Measurements from ENCODE around the gene STXBP2. TPM values are rescaled to one million over a fixed set of nuclear protein-coding genes. Genes with fewer than 3 reads are reported as not detected.

Gene STXBP2
- total and polyA plus RNA-seq, 4 donors: 11.4 to 35.4 (median 28.8) TPM

DNA sequence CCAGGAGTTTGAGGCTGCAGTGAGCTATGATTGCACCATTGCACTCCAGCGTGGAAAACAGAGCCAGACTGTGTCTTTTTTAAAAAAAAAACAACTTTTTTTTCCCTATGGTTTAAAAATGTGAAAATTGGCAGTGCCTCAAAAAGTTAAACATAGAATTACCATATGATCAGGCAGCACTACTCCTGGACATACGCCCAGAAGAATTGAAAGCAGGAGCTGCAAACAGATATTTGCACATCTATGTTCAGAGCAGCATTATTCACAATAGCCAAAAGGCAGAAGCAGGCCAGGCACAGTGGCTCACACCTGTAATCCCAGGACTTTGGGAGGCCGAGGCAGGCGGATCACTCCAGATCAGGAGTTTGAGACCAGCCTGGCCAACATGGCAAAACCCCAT lies 28.2 kb downstream of the STXBP2 start:
- Histone ChIP-seq H3K4me1 (ENCODE audit: control insufficient read depth in 1 of 2, insufficient read depth in 2 of 2, low read length in 2 of 2) (no peaks in the 10 kb centered on the region), H3K36me3 (ENCODE audit: control insufficient read depth in 1 of 2, insufficient read depth in 2 of 2, low read length in 1 of 2) (no peaks in the 10 kb centered on the region), H3K27ac (ENCODE audit: low read depth in 1 of 2, low read length in 2 of 2) (no peak overlapping the region), H3K4me3 (ENCODE audit: low read length in 2 of 2) (no peak overlapping the region), H3K9me3 (ENCODE audit: control insufficient read depth, low read length) (no peaks in the 10 kb centered on the region), H3K27me3 (ENCODE audit: control insufficient read depth in 1 of 2, insufficient read depth in 2 of 2, low read length in 1 of 2) (no peaks in the 10 kb centered on the region)
- 29 to 34% methylated on average over 4 of the region's 4 CpGs for WGBS, 2 donors
- intact Hi-C loops (cut with DNase I): no loop called here
- no peak for ATAC-seq (ENCODE audit: low FRiP score)
- no peak for DNase-seq

DNA sequence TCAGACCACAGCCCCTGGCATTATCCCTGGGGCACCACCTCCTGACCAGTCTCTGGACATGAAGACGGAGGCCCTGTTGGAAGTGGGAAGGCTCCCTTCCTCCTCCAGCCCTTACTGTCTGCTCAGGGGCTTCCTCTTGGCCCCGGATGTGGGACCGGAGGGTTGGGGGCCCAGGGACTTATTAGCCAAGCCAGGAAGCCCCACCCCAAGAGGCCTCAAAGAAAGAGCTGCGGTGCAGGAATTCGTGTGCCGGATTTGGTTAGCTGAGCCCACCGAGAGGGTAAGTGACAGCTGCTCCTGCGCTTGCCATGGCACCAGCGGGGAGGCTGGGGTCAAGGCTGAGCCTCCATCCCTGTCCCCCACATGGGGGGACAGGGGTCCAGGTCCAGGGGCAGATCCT lies 31.9 kb downstream of the STXBP2 start, which contains the start of gene RETN:
RETN (plus strand) TSS at position 208 of the 400 bp plus-strand sequence. CDS start 278 bp downstream, outside the sequence.
- no peaks in the 10 kb centered on the region for H3K36me3 ChIP-seq (ENCODE audit: control insufficient read depth in 1 of 2, insufficient read depth in 2 of 2, low read length in 1 of 2)
- DNase-seq (no peak), ATAC-seq (ENCODE audit: low FRiP score) (no peak)
- WGBS, 2 donors: 70 to 77% methylated on average over 9 of the region's 9 CpGs
- intact Hi-C loops (cut with DNase I): no loop called here
- H3K27me3 ChIP-seq (ENCODE audit: control insufficient read depth in 1 of 2, insufficient read depth in 2 of 2, low read length in 1 of 2): no peaks in the 10 kb centered on the region
- no peaks in the 10 kb centered on the region for H3K4me1 ChIP-seq (ENCODE audit: control insufficient read depth in 1 of 2, insufficient read depth in 2 of 2, low read length in 2 of 2)
- no peak within 1 kb of the TSS for H3K4me3 ChIP-seq (ENCODE audit: low read length in 2 of 2)
- no peaks in the 10 kb centered on the region for H3K9me3 ChIP-seq (ENCODE audit: control insufficient read depth, low read length)
- no peak within 1 kb of the TSS for H3K27ac ChIP-seq (ENCODE audit: low read depth in 1 of 2, low read length in 2 of 2)

DNA sequence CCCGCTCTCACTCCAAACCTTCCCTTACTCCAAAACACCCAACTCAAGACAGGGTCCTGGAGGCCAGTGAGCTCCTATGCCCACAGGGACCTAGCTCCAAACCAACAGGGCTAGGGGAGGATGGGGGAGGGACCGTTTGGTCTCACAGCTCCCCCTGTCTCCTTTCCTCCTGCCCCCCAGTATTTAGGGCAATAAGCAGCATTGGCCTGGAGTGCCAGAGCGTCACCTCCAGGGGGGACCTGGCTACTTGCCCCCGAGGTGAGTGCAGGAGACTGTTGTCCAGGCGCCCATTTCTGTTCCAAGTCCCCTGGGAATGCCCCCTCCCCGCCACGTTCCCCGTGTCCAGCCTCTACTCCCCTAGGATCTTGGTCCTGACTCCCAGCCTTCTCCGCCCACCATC lies 32.7 kb downstream of the STXBP2 start:
- 21 to 24% methylated on average over 9 of the region's 9 CpGs for WGBS, 2 donors
- no peak for DNase-seq
- H3K4me1 ChIP-seq (ENCODE audit: control insufficient read depth in 1 of 2, insufficient read depth in 2 of 2, low read length in 2 of 2): no peaks in the 10 kb centered on the region
- H3K36me3 ChIP-seq (ENCODE audit: control insufficient read depth in 1 of 2, insufficient read depth in 2 of 2, low read length in 1 of 2): no peaks in the 10 kb centered on the region
- no peak overlapping the region for H3K27ac ChIP-seq (ENCODE audit: low read depth in 1 of 2, low read length in 2 of 2)
- H3K27me3 ChIP-seq (ENCODE audit: control insufficient read depth in 1 of 2, insufficient read depth in 2 of 2, low read length in 1 of 2): no peaks in the 10 kb centered on the region
- no peaks in the 10 kb centered on the region for H3K9me3 ChIP-seq (ENCODE audit: control insufficient read depth, low read length)
- intact Hi-C loops (cut with DNase I): no loop called here
- H3K4me3 ChIP-seq (ENCODE audit: low read length in 2 of 2): no peak overlapping the region
- ATAC-seq (ENCODE audit: low FRiP score): no peak

DNA sequence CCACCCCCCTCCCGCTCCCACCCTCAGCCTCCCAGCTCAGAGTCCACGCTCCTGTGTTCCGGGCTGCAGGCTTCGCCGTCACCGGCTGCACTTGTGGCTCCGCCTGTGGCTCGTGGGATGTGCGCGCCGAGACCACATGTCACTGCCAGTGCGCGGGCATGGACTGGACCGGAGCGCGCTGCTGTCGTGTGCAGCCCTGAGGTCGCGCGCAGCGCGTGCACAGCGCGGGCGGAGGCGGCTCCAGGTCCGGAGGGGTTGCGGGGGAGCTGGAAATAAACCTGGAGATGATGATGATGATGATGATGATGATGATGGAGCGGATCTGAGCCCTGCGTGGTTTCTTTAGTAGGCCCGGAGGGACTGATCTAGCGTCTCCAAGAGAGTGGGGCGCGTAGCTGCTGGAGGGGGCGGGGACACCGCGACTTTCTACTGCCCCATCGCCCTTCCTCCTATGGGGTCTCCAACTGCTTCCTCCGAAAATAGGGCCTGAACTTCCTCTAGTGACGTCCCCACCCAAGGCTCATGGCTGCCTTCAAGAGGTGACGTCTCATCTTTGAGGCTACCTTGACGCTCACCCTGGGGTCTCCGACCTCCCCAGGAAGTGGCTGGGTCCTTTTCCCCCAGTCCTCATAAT lies 33.4 kb downstream of the STXBP2 start:
- intact Hi-C loops (cut with DNase I): no loop called here
- H3K27ac ChIP-seq (ENCODE audit: low read depth in 1 of 2, low read length in 2 of 2): no peak overlapping the region

DNA sequence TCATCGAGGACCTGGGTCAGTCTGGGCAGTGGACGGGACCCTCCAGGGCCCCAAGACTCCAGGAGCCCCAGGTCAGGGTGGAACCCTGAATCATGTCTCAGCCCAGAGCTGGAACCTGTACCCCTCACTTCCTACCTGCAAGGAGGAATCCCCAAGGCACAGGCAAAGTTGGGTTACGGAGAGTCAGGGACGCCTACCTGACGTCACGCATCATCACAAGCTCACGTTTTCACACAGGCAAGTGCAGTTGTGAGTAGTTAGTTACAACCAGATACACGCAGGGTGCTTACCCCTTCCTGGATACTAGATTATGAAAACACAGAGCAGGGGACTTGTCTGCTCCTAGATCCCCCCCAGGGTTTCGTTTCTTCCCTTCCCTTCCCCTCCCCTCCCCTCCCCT lies 33.9 kb downstream of the STXBP2 start:
- no peaks in the 10 kb centered on the region for H3K27me3 ChIP-seq (ENCODE audit: control insufficient read depth in 1 of 2, insufficient read depth in 2 of 2, low read length in 1 of 2)
- H3K27ac ChIP-seq (ENCODE audit: low read depth in 1 of 2, low read length in 2 of 2): no peak overlapping the region
- ATAC-seq (ENCODE audit: low FRiP score): no peak
- H3K9me3 ChIP-seq (ENCODE audit: control insufficient read depth, low read length): no peaks in the 10 kb centered on the region
- no peaks in the 10 kb centered on the region for H3K4me1 ChIP-seq (ENCODE audit: control insufficient read depth in 1 of 2, insufficient read depth in 2 of 2, low read length in 2 of 2)
- DNase-seq: no peak
- no peak overlapping the region for H3K4me3 ChIP-seq (ENCODE audit: low read length in 2 of 2)
- WGBS, 2 donors: 25 to 29% methylated on average over 9 of the region's 9 CpGs
- intact Hi-C loops (cut with DNase I): no loop called here
- no peaks in the 10 kb centered on the region for H3K36me3 ChIP-seq (ENCODE audit: control insufficient read depth in 1 of 2, insufficient read depth in 2 of 2, low read length in 1 of 2)

More for the DNA sequence above, 33.4 kb downstream of the STXBP2 start:
- Histone ChIP-seq H3K4me1 (ENCODE audit: control insufficient read depth in 1 of 2, insufficient read depth in 2 of 2, low read length in 2 of 2) (no peaks in the 10 kb centered on the region), H3K9me3 (ENCODE audit: control insufficient read depth, low read length) (no peaks in the 10 kb centered on the region), H3K4me3 (ENCODE audit: low read length in 2 of 2) (no peak overlapping the region), H3K36me3 (ENCODE audit: control insufficient read depth in 1 of 2, insufficient read depth in 2 of 2, low read length in 1 of 2) (no peaks in the 10 kb centered on the region), H3K27me3 (ENCODE audit: control insufficient read depth in 1 of 2, insufficient read depth in 2 of 2, low read length in 1 of 2) (no peaks in the 10 kb centered on the region)
- DNase-seq (no peak), ATAC-seq (ENCODE audit: low FRiP score) (no peak)
- 1 to 2% methylated on average over 38 to 43 of the region's 43 CpGs for WGBS, 2 donors

DNA sequence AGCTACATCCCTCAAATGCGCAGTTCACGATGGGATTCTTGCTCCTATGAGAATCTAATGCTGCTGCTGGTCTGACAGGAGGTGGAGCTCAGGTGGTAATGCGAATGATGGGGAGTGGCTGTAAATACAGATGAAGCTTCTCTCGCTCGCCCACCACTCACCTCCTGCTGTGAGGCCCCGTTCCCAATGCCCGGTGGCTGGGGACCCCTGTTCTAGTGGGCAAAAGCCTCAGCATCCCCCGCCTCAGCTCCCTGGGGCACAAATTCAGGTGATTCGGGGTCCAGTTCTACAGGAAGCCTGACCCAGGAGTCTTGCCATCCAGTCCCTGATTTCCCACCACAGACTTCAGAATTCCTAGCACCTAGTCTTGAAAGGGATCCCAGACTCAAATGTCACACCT lies 35.6 kb downstream of the STXBP2 start:
- ATAC-seq (ENCODE audit: low FRiP score) (no peak), DNase-seq (no peak)
- Histone ChIP-seq H3K27ac (ENCODE audit: low read depth in 1 of 2, low read length in 2 of 2) (no peak overlapping the region), H3K4me1 (ENCODE audit: control insufficient read depth in 1 of 2, insufficient read depth in 2 of 2, low read length in 2 of 2) (no peaks in the 10 kb centered on the region), H3K9me3 (ENCODE audit: control insufficient read depth, low read length) (no peaks in the 10 kb centered on the region), H3K36me3 (ENCODE audit: control insufficient read depth in 1 of 2, insufficient read depth in 2 of 2, low read length in 1 of 2) (no peaks in the 10 kb centered on the region), H3K27me3 (ENCODE audit: control insufficient read depth in 1 of 2, insufficient read depth in 2 of 2, low read length in 1 of 2) (no peaks in the 10 kb centered on the region), H3K4me3 (ENCODE audit: low read length in 2 of 2) (no peak overlapping the region)
- intact Hi-C loops (cut with DNase I): no loop called here
- 44 to 55% methylated on average over 9 of the region's 9 CpGs for whole genome bisulfite sequencing, 2 donors

DNA sequence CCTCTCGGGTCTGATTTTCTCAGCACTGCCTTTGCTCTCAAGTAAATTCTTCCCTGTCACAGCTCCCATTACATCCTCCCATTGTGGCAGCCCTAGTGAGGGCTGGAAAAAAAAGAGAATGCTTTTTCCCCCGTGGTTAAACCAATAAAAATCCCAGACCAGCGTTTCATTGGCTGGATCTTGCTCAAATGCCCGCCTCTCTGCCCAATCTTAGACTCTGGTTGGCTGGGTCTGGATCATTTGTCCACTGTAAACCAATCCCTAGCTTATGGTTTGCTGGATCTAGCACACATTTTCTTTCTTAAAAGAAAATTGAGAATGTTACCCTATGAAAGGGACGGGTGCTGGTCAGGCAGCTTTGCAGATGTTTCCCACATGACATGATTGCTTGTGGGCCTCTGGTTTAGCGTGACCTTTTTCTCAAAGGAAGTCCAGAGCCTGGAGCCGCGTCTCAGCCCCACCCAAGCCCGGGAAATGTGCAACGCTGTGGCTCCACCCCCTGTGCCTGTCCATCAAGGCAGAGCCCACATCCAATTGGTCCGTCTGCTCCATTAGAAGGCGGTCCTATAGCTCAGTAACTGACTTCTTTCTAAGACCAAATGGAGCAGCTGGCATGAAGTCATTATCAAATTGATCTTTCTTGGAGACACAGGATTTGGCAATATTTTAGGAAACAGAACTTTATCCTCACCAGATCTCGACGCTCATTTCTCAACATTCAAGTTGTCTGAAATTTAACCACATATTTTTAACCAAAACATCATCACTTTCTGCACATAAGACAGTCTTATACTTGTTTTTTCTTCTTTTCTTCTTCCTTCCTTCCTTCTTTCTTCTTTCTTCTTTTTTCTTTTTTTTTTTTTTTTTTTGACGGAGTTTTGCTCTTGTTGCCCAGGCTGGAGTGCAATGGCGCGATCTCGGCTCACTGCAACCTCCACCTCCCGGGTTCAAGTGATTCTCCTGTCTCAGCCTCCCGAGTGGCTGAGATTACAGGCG lies 37.4 kb downstream of the STXBP2 start:
- ATAC-seq (ENCODE audit: low FRiP score) (no peak), DNase-seq (peak; percentile 84 to 85)
- Histone ChIP-seq H3K36me3 (ENCODE audit: control insufficient read depth in 1 of 2, insufficient read depth in 2 of 2, low read length in 1 of 2) (no peaks in the 10 kb centered on the region), H3K27ac (ENCODE audit: low read depth in 1 of 2, low read length in 2 of 2) (no peak overlapping the region), H3K27me3 (ENCODE audit: control insufficient read depth in 1 of 2, insufficient read depth in 2 of 2, low read length in 1 of 2) (no peaks in the 10 kb centered on the region), H3K4me3 (ENCODE audit: low read length in 2 of 2) (no peak overlapping the region), H3K4me1 (ENCODE audit: control insufficient read depth in 1 of 2, insufficient read depth in 2 of 2, low read length in 2 of 2) (no peaks in the 10 kb centered on the region), H3K9me3 (ENCODE audit: control insufficient read depth, low read length) (no peaks in the 10 kb centered on the region)
- WGBS, 2 donors: 46 to 57% methylated on average over 19 to 21 of the region's 21 CpGs
- intact Hi-C loops (cut with DNase I): loop anchor here in 1 of 2 donors (5.0 kb wide), 1 partner anchor 322 kb away; no protein-coding TSS in a partner anchor

DNA sequence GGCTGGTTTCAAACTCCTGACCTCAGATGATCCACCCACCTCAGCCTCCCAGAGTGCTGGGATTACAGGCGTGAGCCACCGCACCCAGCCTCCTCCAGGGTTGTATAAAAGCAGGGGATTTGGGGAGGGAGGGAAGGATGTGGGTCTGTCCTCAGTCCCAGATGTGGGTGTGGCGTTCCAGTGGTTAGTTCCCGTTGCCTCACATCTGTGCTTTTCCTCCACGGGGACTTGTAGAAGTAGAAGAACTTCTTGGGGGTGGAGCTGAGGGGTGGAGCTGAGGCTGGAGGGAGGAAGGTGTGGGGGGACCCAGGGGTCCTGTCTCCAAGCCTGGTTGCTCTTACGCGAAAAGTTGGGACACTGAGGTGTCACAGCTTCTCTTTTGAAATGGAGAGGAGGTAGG lies 39.5 kb downstream of the STXBP2 start:
- intact Hi-C loops (cut with DNase I): loop anchor here in 1 of 2 donors (5.0 kb wide), 1 partner anchor 324 kb away; no protein-coding TSS in a partner anchor

More for the DNA sequence above, 39.5 kb downstream of the STXBP2 start:
- no peaks in the 10 kb centered on the region for H3K36me3 ChIP-seq (ENCODE audit: control insufficient read depth in 1 of 2, insufficient read depth in 2 of 2, low read length in 1 of 2)
- H3K4me1 ChIP-seq (ENCODE audit: control insufficient read depth in 1 of 2, insufficient read depth in 2 of 2, low read length in 2 of 2): no peaks in the 10 kb centered on the region
- no peaks in the 10 kb centered on the region for H3K27me3 ChIP-seq (ENCODE audit: control insufficient read depth in 1 of 2, insufficient read depth in 2 of 2, low read length in 1 of 2)
- H3K4me3 ChIP-seq (ENCODE audit: low read length in 2 of 2): no peak overlapping the region
- H3K9me3 ChIP-seq (ENCODE audit: control insufficient read depth, low read length): no peaks in the 10 kb centered on the region
- 44 to 57% methylated on average over 7 of the region's 7 CpGs for WGBS, 2 donors
- no peak overlapping the region for H3K27ac ChIP-seq (ENCODE audit: low read depth in 1 of 2, low read length in 2 of 2)
- ATAC-seq (ENCODE audit: low FRiP score): no peak
- no peak for DNase-seq

All from aorta (tissue), 5 donors.